ENCODE results near the gene COMMD6.

DNA sequence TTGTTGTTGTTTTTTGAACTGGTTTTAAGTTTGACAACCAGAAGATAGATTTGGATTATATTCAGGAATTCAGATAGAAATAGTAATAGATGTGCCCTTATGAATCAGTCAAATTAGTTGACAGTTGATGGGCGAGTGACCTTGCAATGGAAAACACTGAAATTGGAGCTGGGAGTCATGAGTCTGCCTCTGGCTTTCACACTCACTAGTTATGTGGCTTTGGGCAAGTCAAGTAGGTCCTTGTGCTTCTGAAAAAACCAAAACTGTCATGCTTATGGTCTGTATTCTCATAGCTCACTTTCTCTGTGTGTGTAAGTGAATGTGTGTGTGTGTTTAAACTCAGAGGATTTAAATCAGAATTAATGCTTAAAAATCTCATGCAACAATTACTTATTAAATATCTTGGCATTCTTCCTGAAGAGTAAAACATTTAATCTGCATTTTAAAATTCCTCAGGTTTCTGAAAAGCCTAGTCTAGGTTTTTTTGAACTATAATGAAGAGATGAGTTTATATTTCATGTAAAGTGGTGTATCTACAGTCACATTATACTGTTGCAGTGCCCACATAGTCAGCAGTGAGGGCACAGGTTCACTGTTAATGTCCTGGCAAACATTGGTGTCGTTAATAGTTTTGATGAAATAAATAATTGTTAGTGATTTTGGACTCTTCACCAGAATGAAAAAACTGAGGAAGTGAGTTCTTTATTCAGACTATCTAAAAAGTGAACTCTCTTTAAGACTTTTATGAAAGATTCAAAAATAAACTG is 44.4 kb upstream of the COMMD6 start:
- TF ChIP-seq CTCF (IDR thresholded peaks at IDR 0.05; ENCODE audit: low read depth, low read length): no peak
- TF ChIP-seq EZH2phosphoT487 (IDR thresholded peaks at IDR 0.05; ENCODE audit: low read depth): no peak
